ENCODE data around the gene EWSR1.
A peak's percentile ranks its signal among the peaks of the same experiment; 100 is the strongest.

EWSR1 gene

DNA sequence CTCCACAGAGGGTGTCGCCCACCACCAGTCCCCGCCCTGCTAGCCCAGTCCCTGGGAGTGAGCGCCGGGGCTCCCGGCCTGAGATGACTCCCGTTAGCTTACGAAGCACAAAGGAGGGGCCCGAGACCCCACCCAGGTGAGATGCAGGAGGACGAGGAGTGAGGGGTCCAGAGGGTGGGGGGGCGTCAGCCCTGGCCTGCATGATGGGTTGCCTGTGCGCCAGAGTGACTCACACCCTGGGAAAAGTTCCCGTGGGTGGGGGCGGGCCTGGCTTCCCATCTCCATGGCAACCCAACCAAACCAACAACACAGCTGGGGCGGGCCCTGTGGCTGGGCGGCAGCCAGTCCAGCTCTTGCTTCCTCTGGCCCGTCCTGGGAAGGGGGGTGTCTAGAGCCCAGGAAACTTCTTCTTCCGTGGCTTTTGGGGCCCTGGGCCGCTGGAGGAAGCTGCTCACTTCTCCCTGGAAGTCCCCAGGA lies 42.8 kb downstream of the EWSR1 start:
- Histone ChIP-seq H4K8ac (ENCODE audit: low read depth, low read length) (no peak overlapping the region), H3K36me3 (ENCODE audit: control insufficient read depth, insufficient read depth, low read length) (no peaks in the 10 kb centered on the region), H3K79me1 (ENCODE audit: low read length) (no peaks in the 10 kb centered on the region), H2BK120ac (ENCODE audit: low read depth, low read length) (no peak overlapping the region), H2BK15ac (replicated peaks; ENCODE audit: low read depth) (no peak overlapping the region), H3K23ac (ENCODE audit: low read length) (no peak overlapping the region), H3K56ac (ENCODE audit: low read length) (no peak overlapping the region), H2AK5ac (ENCODE audit: low read length) (no peak overlapping the region), H3K4me2 (ENCODE audit: low read length) (no peak overlapping the region), H3K4me3 (ENCODE audit: low read length) (no peak overlapping the region), H3K9ac (ENCODE audit: low read length) (no peak overlapping the region), H3K4me1 (ENCODE audit: control insufficient read depth, low read depth, low read length) (peaks cover 4% of the 10 kb centered on the region), H3K4ac (ENCODE audit: low read depth, low read length) (no peak overlapping the region), H4K5ac (ENCODE audit: low read length) (no peak overlapping the region), H2BK5ac (ENCODE audit: low read length) (no peak overlapping the region), H3K79me2 (ENCODE audit: control insufficient read depth, insufficient read depth, low read length) (no peaks in the 10 kb centered on the region), H3K27ac (ENCODE audit: low read depth, low read length) (no peak overlapping the region), H3K27me3 (ENCODE audit: insufficient read depth, low read length, poor library complexity) (peaks cover 12% of the 10 kb centered on the region), H3K18ac (ENCODE audit: low read length) (no peak overlapping the region)
- WGBS (ENCODE audit: extremely low coverage, insufficient coverage, low lambda C conversion rate): no CpG with 5 or more reads among the region's 18 CpGs
- DNase-seq: peak; percentile 95

DNA sequence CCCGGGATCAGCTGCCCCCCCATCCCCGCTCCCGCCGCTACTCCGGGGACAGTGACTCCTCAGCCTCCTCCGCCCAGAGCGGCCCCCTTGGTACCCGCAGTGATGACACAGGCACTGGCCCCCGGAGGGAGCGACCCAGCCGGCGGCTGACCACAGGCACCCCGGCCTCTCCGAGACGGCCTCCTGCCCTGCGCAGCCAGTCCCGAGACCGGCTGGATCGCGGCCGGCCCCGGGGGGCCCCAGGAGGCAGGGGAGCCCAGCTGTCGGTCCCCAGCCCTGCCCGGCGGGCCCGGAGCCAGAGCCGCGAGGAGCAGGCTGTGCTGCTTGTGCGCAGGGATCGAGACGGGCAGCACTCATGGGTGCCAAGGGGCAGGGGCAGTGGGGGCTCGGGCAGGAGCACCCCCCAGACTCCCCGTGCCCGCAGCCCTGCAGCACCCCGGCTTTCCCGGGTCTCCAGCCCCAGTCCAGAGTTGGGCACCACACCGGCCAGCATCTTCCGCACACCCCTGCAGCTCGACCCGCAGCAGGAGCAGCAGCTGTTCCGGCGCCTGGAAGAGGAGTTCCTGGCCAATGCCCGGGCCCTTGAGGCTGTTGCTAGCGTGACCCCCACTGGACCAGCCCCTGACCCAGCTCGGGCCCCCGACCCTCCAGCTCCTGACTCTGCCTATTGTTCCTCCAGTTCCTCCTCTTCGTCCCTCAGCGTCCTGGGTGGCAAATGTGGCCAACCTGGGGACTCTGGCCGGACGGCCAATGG lies 43.6 kb downstream of the EWSR1 start:
- Histone ChIP-seq H2AK5ac (ENCODE audit: low read length) (no peak overlapping the region), H2BK120ac (ENCODE audit: low read depth, low read length) (no peak overlapping the region), H3K4ac (ENCODE audit: low read depth, low read length) (no peak overlapping the region), H3K56ac (ENCODE audit: low read length) (no peak overlapping the region), H3K27ac (ENCODE audit: low read depth, low read length) (no peak overlapping the region), H3K23ac (ENCODE audit: low read length) (no peak overlapping the region), H4K8ac (ENCODE audit: low read depth, low read length) (no peak overlapping the region), H3K4me3 (ENCODE audit: low read length) (no peak overlapping the region), H3K79me2 (ENCODE audit: control insufficient read depth, insufficient read depth, low read length) (no peaks in the 10 kb centered on the region), H3K4me1 (ENCODE audit: control insufficient read depth, low read depth, low read length) (peaks cover 3% of the 10 kb centered on the region), H3K79me1 (ENCODE audit: low read length) (no peaks in the 10 kb centered on the region), H4K5ac (ENCODE audit: low read length) (no peak overlapping the region), H3K4me2 (ENCODE audit: low read length) (no peak overlapping the region), H3K18ac (ENCODE audit: low read length) (no peak overlapping the region), H3K9ac (ENCODE audit: low read length) (no peak overlapping the region), H3K27me3 (ENCODE audit: insufficient read depth, low read length, poor library complexity) (peaks cover 12% of the 10 kb centered on the region), H2BK15ac (replicated peaks; ENCODE audit: low read depth) (no peak overlapping the region), H2BK5ac (ENCODE audit: low read length) (no peak overlapping the region), H3K36me3 (ENCODE audit: control insufficient read depth, insufficient read depth, low read length) (no peaks in the 10 kb centered on the region)
- DNase-seq: no peak
- no CpG with 5 or more reads among the region's 50 CpGs for WGBS (ENCODE audit: extremely low coverage, insufficient coverage, low lambda C conversion rate)

DNA sequence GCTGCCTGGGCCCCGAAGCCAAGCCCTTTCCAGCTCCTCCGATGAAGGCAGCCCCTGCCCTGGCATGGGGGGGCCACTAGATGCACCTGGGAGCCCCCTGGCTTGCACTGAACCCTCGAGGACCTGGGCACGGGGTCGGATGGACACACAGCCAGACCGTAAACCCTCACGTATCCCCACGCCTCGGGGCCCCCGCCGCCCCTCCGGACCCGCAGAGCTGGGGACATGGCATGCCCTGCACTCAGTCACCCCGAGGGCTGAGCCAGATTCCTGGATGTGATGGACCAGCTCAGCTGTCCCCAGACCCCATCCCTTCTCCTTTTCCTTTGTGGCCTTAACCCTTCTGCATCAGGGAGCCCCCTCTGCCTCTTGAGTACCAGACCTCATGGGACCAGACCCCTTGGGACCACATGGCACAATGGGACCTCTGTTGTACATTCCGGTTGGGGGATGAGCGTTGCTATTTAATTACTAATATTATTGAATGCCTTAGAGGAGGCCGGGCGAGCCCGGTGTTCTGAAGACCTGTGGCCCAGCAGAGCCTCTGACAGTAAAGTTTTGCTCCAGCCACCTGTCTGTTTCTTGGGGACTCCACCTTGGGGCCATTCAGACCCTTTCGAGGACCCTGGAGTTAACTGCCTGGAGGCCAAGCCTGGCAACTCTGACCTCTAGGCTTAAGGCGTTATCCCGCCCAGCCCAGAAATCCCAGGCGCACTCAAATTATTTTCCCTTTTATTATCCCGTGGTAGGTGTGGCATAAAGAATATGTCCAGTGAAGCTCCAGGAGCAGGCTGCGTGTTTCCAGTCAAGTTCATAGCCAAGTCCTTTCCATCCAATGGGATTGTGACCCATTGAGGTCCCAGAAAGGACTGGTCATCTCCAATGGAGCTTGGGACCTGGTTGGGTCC lies 44.4 kb downstream of the EWSR1 start:
- Histone ChIP-seq H3K56ac (ENCODE audit: low read length) (no peak overlapping the region), H4K8ac (ENCODE audit: low read depth, low read length) (no peak overlapping the region), H2BK15ac (replicated peaks; ENCODE audit: low read depth) (no peak overlapping the region), H3K4me3 (ENCODE audit: low read length) (no peak overlapping the region), H2BK5ac (ENCODE audit: low read length) (no peak overlapping the region), H3K27me3 (ENCODE audit: insufficient read depth, low read length, poor library complexity) (peaks cover 12% of the 10 kb centered on the region), H3K4me2 (ENCODE audit: low read length) (no peak overlapping the region), H3K18ac (ENCODE audit: low read length) (no peak overlapping the region), H2AK5ac (ENCODE audit: low read length) (no peak overlapping the region), H2BK120ac (ENCODE audit: low read depth, low read length) (no peak overlapping the region), H3K23ac (ENCODE audit: low read length) (no peak overlapping the region), H3K4me1 (ENCODE audit: control insufficient read depth, low read depth, low read length) (peaks cover 3% of the 10 kb centered on the region), H3K79me1 (ENCODE audit: low read length) (no peaks in the 10 kb centered on the region), H3K79me2 (ENCODE audit: control insufficient read depth, insufficient read depth, low read length) (no peaks in the 10 kb centered on the region), H3K27ac (ENCODE audit: low read depth, low read length) (no peak overlapping the region), H3K9ac (ENCODE audit: low read length) (no peak overlapping the region), H3K36me3 (ENCODE audit: control insufficient read depth, insufficient read depth, low read length) (no peaks in the 10 kb centered on the region), H4K5ac (ENCODE audit: low read length) (no peak overlapping the region), H3K4ac (ENCODE audit: low read depth, low read length) (no peak overlapping the region)
- no peak for DNase-seq
- no CpG with 5 or more reads among the region's 25 CpGs for WGBS (ENCODE audit: extremely low coverage, insufficient coverage, low lambda C conversion rate)

GRCh38 chr22:29313126-29313575 lies 45.1 kb downstream of the EWSR1 start:
- H3K36me3 ChIP-seq (ENCODE audit: control insufficient read depth, insufficient read depth, low read length): no peaks in the 10 kb centered on the region
- no peak overlapping the region for H3K4me3 ChIP-seq (ENCODE audit: low read length)
- no peak overlapping the region for H4K8ac ChIP-seq (ENCODE audit: low read depth, low read length)
- H2BK15ac ChIP-seq (replicated peaks; ENCODE audit: low read depth): no peak overlapping the region
- no peak overlapping the region for H3K27ac ChIP-seq (ENCODE audit: low read depth, low read length)
- no peak overlapping the region for H3K56ac ChIP-seq (ENCODE audit: low read length)
- peaks cover 3% of the 10 kb centered on the region for H3K4me1 ChIP-seq (ENCODE audit: control insufficient read depth, low read depth, low read length)
- H3K79me1 ChIP-seq (ENCODE audit: low read length): no peaks in the 10 kb centered on the region
- H2BK5ac ChIP-seq (ENCODE audit: low read length): no peak overlapping the region
- peaks cover 12% of the 10 kb centered on the region for H3K27me3 ChIP-seq (ENCODE audit: insufficient read depth, low read length, poor library complexity)
- H3K4ac ChIP-seq (ENCODE audit: low read depth, low read length): no peak overlapping the region
- H4K5ac ChIP-seq (ENCODE audit: low read length): no peak overlapping the region
- H3K79me2 ChIP-seq (ENCODE audit: control insufficient read depth, insufficient read depth, low read length): no peaks in the 10 kb centered on the region
- no peak overlapping the region for H3K9ac ChIP-seq (ENCODE audit: low read length)
- no peak overlapping the region for H3K23ac ChIP-seq (ENCODE audit: low read length)
- no peak overlapping the region for H2BK120ac ChIP-seq (ENCODE audit: low read depth, low read length)
- DNase-seq: peak; percentile 96
- no peak overlapping the region for H3K18ac ChIP-seq (ENCODE audit: low read length)
- H2AK5ac ChIP-seq (ENCODE audit: low read length): no peak overlapping the region
- H3K4me2 ChIP-seq (ENCODE audit: low read length): no peak overlapping the region
- WGBS (ENCODE audit: extremely low coverage, insufficient coverage, low lambda C conversion rate): no CpG with 5 or more reads among the region's 44 CpGs

GRCh38 chr22:29313576-29314466 lies 45.8 kb downstream of the EWSR1 start:
- no peak overlapping the region for H3K18ac ChIP-seq (ENCODE audit: low read length)
- no peak overlapping the region for H3K4me3 ChIP-seq (ENCODE audit: low read length)
- H4K5ac ChIP-seq (ENCODE audit: low read length): no peak overlapping the region
- DNase-seq: no peak
- H2BK120ac ChIP-seq (ENCODE audit: low read depth, low read length): no peak overlapping the region
- no CpG with 5 or more reads among the region's 51 CpGs for WGBS (ENCODE audit: extremely low coverage, insufficient coverage, low lambda C conversion rate)
- H3K4me2 ChIP-seq (ENCODE audit: low read length): no peak overlapping the region
- H2AK5ac ChIP-seq (ENCODE audit: low read length): no peak overlapping the region
- no peaks in the 10 kb centered on the region for H3K36me3 ChIP-seq (ENCODE audit: control insufficient read depth, insufficient read depth, low read length)
- H3K9ac ChIP-seq (ENCODE audit: low read length): no peak overlapping the region
- no peaks in the 10 kb centered on the region for H3K79me1 ChIP-seq (ENCODE audit: low read length)
- no peak overlapping the region for H3K27ac ChIP-seq (ENCODE audit: low read depth, low read length)
- H2BK15ac ChIP-seq (replicated peaks; ENCODE audit: low read depth): no peak overlapping the region
- no peaks in the 10 kb centered on the region for H3K79me2 ChIP-seq (ENCODE audit: control insufficient read depth, insufficient read depth, low read length)
- H2BK5ac ChIP-seq (ENCODE audit: low read length): no peak overlapping the region
- H3K56ac ChIP-seq (ENCODE audit: low read length): no peak overlapping the region
- peaks cover 3% of the 10 kb centered on the region for H3K4me1 ChIP-seq (ENCODE audit: control insufficient read depth, low read depth, low read length)
- H4K8ac ChIP-seq (ENCODE audit: low read depth, low read length): no peak overlapping the region
- H3K4ac ChIP-seq (ENCODE audit: low read depth, low read length): no peak overlapping the region
- H3K27me3 ChIP-seq (ENCODE audit: insufficient read depth, low read length, poor library complexity): peaks cover 12% of the 10 kb centered on the region
- H3K23ac ChIP-seq (ENCODE audit: low read length): no peak overlapping the region

Data from mesendoderm (in vitro differentiated cells).